Mesendoderm (in vitro differentiated cells): ENCODE results near the gene PSMB7. TPM values are rescaled to one million over a fixed set of nuclear protein-coding genes. Genes with fewer than 3 reads are reported as not detected.
A peak's percentile ranks its signal among the peaks of the same experiment; 100 is the strongest.

Source experiments
- DNase-seq: peaks from one replicate; pipeline ENCODE4 v3.0.0; 2013
- H2AK5ac ChIP-seq: 2 replicates; pipeline ENCODE4 v1.6.1; 2013; ENCODE audit warnings: low read length, inconsistent platforms
- H2BK120ac ChIP-seq: 2 replicates; pipeline ENCODE4 v1.6.1; 2013; ENCODE audit warnings: low read depth, mild to moderate bottlenecking, low read length, moderate library complexity, mixed read lengths
- H2BK15ac ChIP-seq: replicated peaks from 2 replicates; pipeline ENCODE4 v1.6.1; 2013; ENCODE audit warnings: low read depth, mild to moderate bottlenecking, moderate library complexity
- H2BK5ac ChIP-seq: 2 replicates; pipeline ENCODE4 v1.6.1; 2013; ENCODE audit warnings: low read length, inconsistent platforms
- H3K18ac ChIP-seq: 2 replicates; pipeline ENCODE4 v1.6.1; 2013; ENCODE audit warnings: mild to moderate bottlenecking, low read length, mixed read lengths
- H3K23ac ChIP-seq: one replicate; pipeline ENCODE4 v1.6.1; 2013; ENCODE audit warnings: low read length
- H3K27ac ChIP-seq: 2 replicates; pipeline ENCODE4 v1.5.1; 2013; ENCODE audit warnings: low read depth, mild to moderate bottlenecking, inconsistent platforms, low read length, moderate library complexity
- H3K27me3 ChIP-seq: 2 replicates; pipeline ENCODE4 v1.6.1; 2013; ENCODE audit warnings: low read length, control low read depth, mild to moderate bottlenecking, inconsistent platforms; ENCODE audit not compliant: insufficient read depth, poor library complexity
- H3K36me3 ChIP-seq: 2 replicates; pipeline ENCODE4 v1.6.1; 2013; ENCODE audit warnings: low read length, inconsistent platforms; ENCODE audit not compliant: control insufficient read depth, insufficient read depth
- H3K4ac ChIP-seq: one replicate; pipeline ENCODE4 v1.6.1; 2013; ENCODE audit warnings: low read depth, mild to moderate bottlenecking, low read length, moderate library complexity
- H3K4me1 ChIP-seq: 2 replicates; pipeline ENCODE4 v1.6.1; 2013; ENCODE audit warnings: low read depth, low read length, inconsistent platforms; ENCODE audit not compliant: control insufficient read depth
- H3K4me2 ChIP-seq: 2 replicates; pipeline ENCODE4 v1.6.1; 2013; ENCODE audit warnings: low read length
- H3K4me3 ChIP-seq: 2 replicates; pipeline ENCODE4 v1.5.1; 2013; ENCODE audit warnings: mild to moderate bottlenecking, low read length
- H3K56ac ChIP-seq: one replicate; pipeline ENCODE4 v1.6.1; 2013; ENCODE audit warnings: low read length
- H3K79me1 ChIP-seq: 2 replicates; pipeline ENCODE4 v1.6.1; 2013; ENCODE audit warnings: low read length, inconsistent platforms
- H3K79me2 ChIP-seq: 2 replicates; pipeline ENCODE4 v1.6.1; 2013; ENCODE audit warnings: mild to moderate bottlenecking, low read length; ENCODE audit not compliant: control insufficient read depth, insufficient read depth
- H3K9ac ChIP-seq: 2 replicates; pipeline ENCODE4 v1.6.1; 2013; ENCODE audit warnings: low read length, inconsistent platforms
- H4K5ac ChIP-seq: one replicate; pipeline ENCODE4 v1.6.1; 2013; ENCODE audit warnings: low read length
- H4K8ac ChIP-seq: one replicate; pipeline ENCODE4 v1.6.1; 2013; ENCODE audit warnings: low read depth, mild to moderate bottlenecking, control low read depth, low read length, moderate library complexity
- WGBS: extraction: QIAGEN DNeasy Blood & Tissue Kit; methylation state at CpG from one replicate; pipeline ENCODE4 v1.1.7; 2013; ENCODE audit warnings: low lambda C conversion rate, missing lambda C conversion rate; ENCODE audit not compliant: insufficient coverage; ENCODE audit errors: extremely low coverage; 5-methylcytosine and 5-hydroxymethylcytosine counted together
- polyA plus RNA-seq, 2 experiments: library from polyadenylated mRNA; stranded (reverse); fragments of 200-250 nt; gene quantifications; one replicate each; pipeline ENCODE4 v1.2.3, GENCODE V29; 2013

Gene PSMB7
- 270 TPM for polyA plus RNA-seq (2013, experiment 1 of 2)
- polyA plus RNA-seq (2013, experiment 2 of 2): 271 TPM

- H3K27me3 ChIP-seq: no peaks in the 10 kb centered on the region
- no peak within 1 kb of the TSS for H2AK5ac ChIP-seq
- H3K9ac ChIP-seq: peak within 1 kb of the TSS; percentile 56
- H3K4me1 ChIP-seq: no peaks in the 10 kb centered on the region
- H3K4me2 ChIP-seq: peak within 1 kb of the TSS; percentile 72
- no peak within 1 kb of the TSS for H3K23ac ChIP-seq
- H3K79me2 ChIP-seq: peaks cover 10% of the 10 kb centered on the region
- H3K27ac ChIP-seq: no peak within 1 kb of the TSS
- peaks cover 5% of the 10 kb centered on the region for H3K36me3 ChIP-seq
- H4K8ac ChIP-seq: peak within 1 kb of the TSS; percentile 91
- H4K5ac ChIP-seq: no peak within 1 kb of the TSS
- H3K56ac ChIP-seq: peak within 1 kb of the TSS; percentile 80
- H2BK120ac ChIP-seq: no peak within 1 kb of the TSS
- H2BK5ac ChIP-seq: no peak within 1 kb of the TSS
- H3K79me1 ChIP-seq: peaks cover 5% of the 10 kb centered on the region
- H3K18ac ChIP-seq: peak within 1 kb of the TSS; percentile 89
- WGBS: no CpG with 5 or more reads among the region's 41 CpGs
- peak within 1 kb of the TSS; percentile 73 for H3K4ac ChIP-seq
- H2BK15ac ChIP-seq: no peak within 1 kb of the TSS
- DNase-seq: peak; percentile 98
- peak within 1 kb of the TSS; percentile 48 for H3K4me3 ChIP-seq
These were observed at the start of gene PSMB7 for GRCh38 chr9:124415102-124415851. Gene PSMB7, minus strand, starts transcription at chr9:124415442. Its CDS starts 17 bp downstream, at chr9:124415425.

- no peak overlapping the region for H3K27ac ChIP-seq
- H3K79me2 ChIP-seq: no peaks in the 10 kb centered on the region
- no peak for DNase-seq
- no peak overlapping the region for H3K4me3 ChIP-seq
- no peaks in the 10 kb centered on the region for H3K79me1 ChIP-seq
- no CpG with 5 or more reads among the region's 1 CpG for WGBS
- no peak overlapping the region for H3K23ac ChIP-seq
- no peak overlapping the region for H4K8ac ChIP-seq
- no peak overlapping the region for H2BK5ac ChIP-seq
- H2AK5ac ChIP-seq: no peak overlapping the region
- H3K4me2 ChIP-seq: no peak overlapping the region
- no peaks in the 10 kb centered on the region for H3K36me3 ChIP-seq
- H3K9ac ChIP-seq: no peak overlapping the region
- no peak overlapping the region for H2BK120ac ChIP-seq
- no peak overlapping the region for H3K56ac ChIP-seq
- no peaks in the 10 kb centered on the region for H3K27me3 ChIP-seq
- H3K18ac ChIP-seq: no peak overlapping the region
- H2BK15ac ChIP-seq: no peak overlapping the region
- H4K5ac ChIP-seq: no peak overlapping the region
- H3K4me1 ChIP-seq: no peaks in the 10 kb centered on the region
- no peak overlapping the region for H3K4ac ChIP-seq
These were observed 47.5 kb upstream of the PSMB7 start for GRCh38 chr9:124462739-124463138.

GRCh38 chr9:124458441-124458840, 43.2 kb upstream of the PSMB7 start:
- H3K36me3 ChIP-seq: no peaks in the 10 kb centered on the region
- no peak overlapping the region for H4K8ac ChIP-seq
- no peaks in the 10 kb centered on the region for H3K79me1 ChIP-seq
- no peak overlapping the region for H2BK15ac ChIP-seq
- no peak overlapping the region for H2BK120ac ChIP-seq
- no peak overlapping the region for H3K56ac ChIP-seq
- H2AK5ac ChIP-seq: no peak overlapping the region
- DNase-seq: no peak
- no peaks in the 10 kb centered on the region for H3K27me3 ChIP-seq
- no peak overlapping the region for H3K4me3 ChIP-seq
- no peak overlapping the region for H2BK5ac ChIP-seq
- H3K4me1 ChIP-seq: peaks cover 3% of the 10 kb centered on the region
- WGBS: no CpG with 5 or more reads among the region's 9 CpGs
- no peak overlapping the region for H4K5ac ChIP-seq
- no peak overlapping the region for H3K27ac ChIP-seq
- no peaks in the 10 kb centered on the region for H3K79me2 ChIP-seq
- no peak overlapping the region for H3K9ac ChIP-seq
- H3K18ac ChIP-seq: no peak overlapping the region
- no peak overlapping the region for H3K4ac ChIP-seq
- H3K4me2 ChIP-seq: no peak overlapping the region
- H3K23ac ChIP-seq: no peak overlapping the region

- no peak for DNase-seq
- no peak overlapping the region for H4K5ac ChIP-seq
- no peak overlapping the region for H2BK15ac ChIP-seq
- no peak overlapping the region for H3K27ac ChIP-seq
- no peak overlapping the region for H4K8ac ChIP-seq
- WGBS: no CpG with 5 or more reads among the region's 8 CpGs
- no peaks in the 10 kb centered on the region for H3K79me2 ChIP-seq
- no peak overlapping the region for H3K56ac ChIP-seq
- no peak overlapping the region for H3K9ac ChIP-seq
- no peaks in the 10 kb centered on the region for H3K36me3 ChIP-seq
- no peak overlapping the region for H3K23ac ChIP-seq
- no peak overlapping the region for H3K4me2 ChIP-seq
- H3K4ac ChIP-seq: no peak overlapping the region
- H3K27me3 ChIP-seq: no peaks in the 10 kb centered on the region
- H3K18ac ChIP-seq: no peak overlapping the region
- no peaks in the 10 kb centered on the region for H3K79me1 ChIP-seq
- H3K4me3 ChIP-seq: no peak overlapping the region
- H2BK5ac ChIP-seq: no peak overlapping the region
- no peak overlapping the region for H2AK5ac ChIP-seq
- no peak overlapping the region for H2BK120ac ChIP-seq
- peaks cover 3% of the 10 kb centered on the region for H3K4me1 ChIP-seq
These were observed 42.7 kb upstream of the PSMB7 start for GRCh38 chr9:124457887-124458431.

GRCh38 chr9:124457079-124457886, 42.0 kb upstream of the PSMB7 start:
- Histone ChIP-seq H2AK5ac (no peak overlapping the region), H3K79me2 (no peaks in the 10 kb centered on the region), H3K9ac (no peak overlapping the region), H2BK120ac (no peak overlapping the region), H4K8ac (no peak overlapping the region), H2BK15ac (no peak overlapping the region), H3K4me1 (peaks cover 3% of the 10 kb centered on the region), H3K4ac (no peak overlapping the region), H3K79me1 (no peaks in the 10 kb centered on the region), H4K5ac (no peak overlapping the region), H3K4me2 (no peak overlapping the region), H3K36me3 (no peaks in the 10 kb centered on the region), H2BK5ac (no peak overlapping the region), H3K27me3 (no peaks in the 10 kb centered on the region), H3K27ac (no peak overlapping the region), H3K56ac (no peak overlapping the region), H3K18ac (no peak overlapping the region), H3K23ac (no peak overlapping the region), H3K4me3 (no peak overlapping the region)
- no peak for DNase-seq
- WGBS: no CpG with 5 or more reads among the region's 18 CpGs
